NCI-H345 treated with DMSO at 0.1 percent for 48 hours (cell line): ENCODE data around the gene PDE7B.

Experiments
- DNase-seq: peaks from one replicate; lab custom pipeline; 2025; ENCODE audit not compliant: unreplicated experiment; lab: John Stamatoyannopoulos, UW

Gene PDE7B

DNA sequence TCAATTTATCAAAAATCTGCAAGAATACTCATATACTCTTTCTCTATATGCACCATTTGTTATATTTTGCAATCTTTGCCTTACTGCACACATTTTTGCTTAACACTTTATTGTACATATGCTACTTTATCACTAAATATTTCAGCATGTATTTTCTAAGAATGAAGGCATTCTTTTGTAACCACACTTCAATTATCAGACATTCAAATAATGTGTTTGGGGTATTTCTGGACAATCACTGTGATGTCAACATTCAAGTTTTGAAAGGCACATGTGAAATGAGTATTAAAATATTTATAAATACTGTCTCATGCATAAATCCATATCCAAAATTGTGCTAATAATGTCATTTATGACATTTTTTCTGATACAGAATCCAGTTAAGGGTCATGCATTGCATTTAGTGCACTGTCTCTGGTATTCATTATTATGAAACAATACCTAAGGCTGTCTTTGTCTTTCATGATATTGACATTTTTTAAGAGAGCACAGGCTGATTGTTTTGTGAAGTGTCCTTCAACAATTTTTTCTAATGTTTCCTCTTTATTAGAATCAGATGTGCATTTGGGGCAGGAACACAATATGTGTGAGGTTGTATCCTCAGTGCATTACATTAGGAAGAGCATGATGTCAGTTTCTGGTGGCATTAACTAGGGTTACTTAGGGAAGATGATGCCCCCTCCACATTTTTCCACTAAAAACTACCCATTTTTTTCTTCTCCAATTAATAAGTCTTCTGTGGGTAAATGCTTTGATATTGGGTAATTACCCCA is 292.9 kb downstream of the PDE7B start:
- DNase-seq: no peak

DNA sequence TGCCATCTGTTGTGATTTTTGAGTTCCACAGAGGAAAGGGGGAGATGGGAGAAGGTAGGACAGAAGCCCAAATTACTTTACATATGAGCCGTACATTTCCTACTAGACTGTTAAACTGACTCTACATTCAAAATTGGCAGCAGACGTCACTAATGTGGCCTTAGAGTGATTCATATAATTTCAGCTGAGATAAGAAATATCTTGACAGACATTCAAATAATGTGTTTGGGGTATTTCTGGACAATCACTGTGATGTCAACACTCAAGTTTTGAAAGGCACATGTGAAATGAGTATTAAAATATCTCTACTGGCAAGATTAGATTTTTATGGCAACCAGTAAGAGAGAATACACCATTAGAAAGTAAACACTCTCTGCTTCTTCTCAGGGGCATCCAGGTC is 294.6 kb downstream of the PDE7B start:
- no peak for DNase-seq

DNA sequence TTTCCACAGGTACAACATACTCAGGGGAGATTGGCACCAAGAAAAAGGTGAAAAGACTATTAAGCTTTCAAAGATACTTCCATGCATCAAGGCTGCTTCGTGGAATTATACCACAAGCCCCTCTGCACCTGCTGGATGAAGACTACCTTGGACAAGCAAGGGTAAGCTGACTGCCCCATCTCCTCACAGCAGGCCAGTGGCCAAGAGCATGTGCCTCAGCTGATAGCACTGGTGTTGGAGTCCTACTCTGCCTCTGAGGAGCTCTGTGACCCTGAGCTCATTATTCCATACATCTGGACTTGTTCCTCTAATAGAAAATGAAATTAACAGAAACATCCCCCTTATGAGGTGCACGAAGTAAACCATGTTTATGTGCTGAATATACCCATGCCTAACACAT is 295.8 kb downstream of the PDE7B start:
- DNase-seq: no peak

DNA sequence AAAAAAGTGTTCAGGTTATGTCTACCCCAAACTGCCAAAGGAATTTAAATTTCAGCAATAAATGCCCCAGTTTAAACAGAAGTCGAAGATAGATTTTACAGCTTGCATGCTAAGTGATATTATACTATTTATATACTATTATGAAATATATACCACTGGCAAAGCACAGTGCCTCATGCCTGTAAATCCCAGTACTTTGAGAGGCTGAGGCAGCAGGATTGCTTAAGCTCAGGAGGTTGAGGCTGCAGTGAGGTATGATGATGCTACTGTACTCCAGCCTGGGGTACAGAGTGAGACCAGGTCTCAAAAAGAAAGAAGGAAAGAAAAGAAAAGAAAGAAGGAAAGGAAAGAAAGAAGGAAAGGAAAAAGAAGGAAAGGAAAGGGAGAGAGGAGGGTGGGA is 296.6 kb downstream of the PDE7B start:
- DNase-seq: no peak

DNA sequence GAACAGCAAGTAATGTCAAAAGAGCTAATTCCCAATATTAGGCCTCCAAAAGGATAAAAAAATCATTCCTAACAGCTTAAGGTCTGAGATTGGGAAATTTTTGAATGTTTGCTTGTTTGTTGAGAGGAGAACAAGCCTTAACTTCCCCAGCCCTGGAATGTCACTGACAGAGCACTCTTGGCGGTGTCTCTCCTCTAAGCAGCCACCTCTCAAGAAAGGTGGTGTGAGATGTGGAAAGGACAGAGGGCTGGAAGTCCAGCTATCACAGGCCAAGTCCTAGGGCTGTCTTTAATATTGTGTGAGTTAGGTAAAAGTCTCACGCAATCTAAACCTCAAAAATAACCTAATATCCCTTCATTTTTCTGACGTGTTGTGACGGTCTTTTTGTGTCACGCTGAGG is 297.0 kb downstream of the PDE7B start:
- no peak for DNase-seq

DNA sequence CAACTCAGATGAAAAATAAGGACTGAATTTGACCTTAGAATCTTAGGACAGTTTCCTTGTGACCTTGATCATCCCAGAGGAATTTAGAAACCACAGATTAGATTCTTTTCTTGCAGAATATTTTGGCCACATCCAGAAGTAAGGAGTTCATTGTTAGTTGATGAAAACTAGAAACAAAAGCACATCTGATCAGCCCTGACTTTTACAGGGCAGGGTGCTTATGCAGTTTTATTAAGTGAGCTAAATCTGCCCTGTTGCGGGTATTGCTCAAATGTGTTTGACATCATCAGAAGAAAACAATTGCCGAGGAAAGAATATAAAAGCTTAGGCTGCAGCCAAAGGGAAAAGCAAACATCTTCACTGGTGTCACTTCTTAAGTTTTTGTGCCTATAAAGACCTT is 297.8 kb downstream of the PDE7B start:
- no peak for DNase-seq

DNA sequence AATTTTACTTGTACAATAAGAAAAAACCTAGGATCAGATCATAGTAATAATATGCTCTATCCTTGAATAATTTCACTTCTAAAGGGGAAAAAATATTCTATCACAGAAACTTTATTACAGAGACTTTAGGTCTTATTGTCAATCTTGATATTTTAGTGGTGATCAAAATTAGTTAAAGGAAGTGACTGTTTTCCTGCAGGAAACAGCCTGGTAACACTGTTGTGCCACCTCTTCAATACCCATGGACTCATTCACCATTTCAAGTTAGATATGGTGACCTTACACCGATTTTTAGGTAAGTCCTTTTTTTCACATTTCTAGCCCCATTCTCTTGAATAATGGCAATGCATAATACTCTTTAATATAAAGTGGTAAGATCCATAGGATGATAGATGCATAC is 299.5 kb downstream of the PDE7B start:
- DNase-seq: no peak

DNA sequence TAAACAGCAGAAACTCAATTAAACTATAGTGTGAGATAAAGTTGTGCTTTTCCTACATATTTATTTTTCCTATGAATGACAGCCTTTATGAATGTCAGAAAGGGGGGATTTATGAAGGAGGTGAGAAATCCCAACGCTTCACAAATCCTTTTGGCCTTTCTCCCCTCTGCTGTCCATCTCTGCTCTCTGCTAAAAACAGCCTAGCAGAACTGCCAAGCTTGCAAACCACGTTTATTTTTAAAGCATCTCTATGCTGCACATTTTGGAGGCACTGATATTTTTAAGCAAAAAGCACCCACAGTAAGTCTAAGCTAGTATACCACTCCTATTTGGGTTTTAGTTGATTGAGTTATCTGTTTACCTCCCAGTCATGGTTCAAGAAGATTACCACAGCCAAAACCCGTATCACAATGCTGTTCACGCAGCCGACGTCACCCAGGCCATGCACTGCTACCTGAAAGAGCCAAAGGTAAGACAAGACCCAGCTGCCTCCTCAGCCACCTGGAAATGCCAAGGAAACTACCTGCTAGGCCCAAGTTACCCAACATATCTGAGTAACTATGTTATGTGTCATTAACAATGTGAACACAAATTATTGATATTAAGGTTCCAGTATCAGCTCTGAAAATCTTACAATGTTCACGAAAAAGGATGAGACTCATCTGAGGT is 302.3 kb downstream of the PDE7B start:
- no peak for DNase-seq

DNA sequence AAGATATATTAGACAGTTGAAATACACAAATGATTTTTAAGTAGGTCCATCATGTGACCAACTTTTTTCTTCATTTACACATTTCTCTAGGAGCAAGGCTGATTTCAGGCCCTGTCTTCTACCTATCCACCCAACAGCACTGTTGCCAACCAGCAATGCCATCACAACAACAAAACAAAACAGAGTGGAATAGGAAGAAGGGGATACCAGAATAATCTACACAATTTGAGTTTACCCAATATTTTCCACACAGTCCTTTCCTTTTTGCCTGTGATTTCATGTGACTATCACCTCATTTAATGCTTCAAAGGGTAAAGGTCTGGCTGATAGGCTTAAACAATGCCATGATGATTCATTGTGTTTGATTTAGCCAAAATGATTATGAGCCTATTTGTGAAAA is 303.7 kb downstream of the PDE7B start:
- DNase-seq: no peak

DNA sequence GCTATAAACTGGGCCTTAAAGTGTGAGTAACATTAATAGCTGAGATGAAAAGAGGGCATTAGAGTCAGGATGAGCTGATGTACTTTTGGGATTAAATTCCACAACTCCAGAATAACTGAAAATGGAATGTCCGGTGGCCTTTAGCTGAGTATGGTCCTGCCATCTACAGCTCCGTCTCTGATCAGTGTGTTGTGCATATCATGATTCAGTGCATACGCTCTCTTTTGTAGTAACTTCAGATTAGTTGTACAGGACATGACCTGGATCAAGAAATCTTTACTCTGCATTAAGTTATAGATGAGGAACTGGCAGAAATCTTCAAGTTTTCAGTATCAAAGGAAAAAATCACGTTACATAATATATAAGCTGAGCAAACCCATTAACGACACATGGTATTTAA is 306.2 kb downstream of the PDE7B start:
- DNase-seq: no peak

DNA sequence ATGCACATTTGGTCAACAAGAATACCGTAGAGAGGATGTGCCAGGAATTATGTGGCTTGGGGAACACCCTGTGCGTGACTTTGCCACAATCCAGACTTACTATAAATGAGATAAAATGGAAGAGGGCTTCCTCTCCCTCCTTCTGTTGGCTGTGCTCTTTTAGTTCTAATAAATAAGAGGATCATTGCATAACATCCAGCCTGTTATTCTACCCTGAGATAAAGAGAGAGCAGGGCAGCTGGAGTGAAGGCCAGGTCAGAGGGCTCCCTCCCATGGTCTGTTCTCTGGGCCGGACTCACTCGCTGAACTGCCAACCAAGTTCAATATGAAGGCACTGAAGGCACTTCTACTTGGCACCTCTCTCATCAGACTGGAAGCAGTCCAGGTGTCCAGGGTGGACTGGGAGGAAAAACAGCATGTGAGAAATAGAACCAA is 306.9 kb downstream of the PDE7B start:
- no peak for DNase-seq

DNA sequence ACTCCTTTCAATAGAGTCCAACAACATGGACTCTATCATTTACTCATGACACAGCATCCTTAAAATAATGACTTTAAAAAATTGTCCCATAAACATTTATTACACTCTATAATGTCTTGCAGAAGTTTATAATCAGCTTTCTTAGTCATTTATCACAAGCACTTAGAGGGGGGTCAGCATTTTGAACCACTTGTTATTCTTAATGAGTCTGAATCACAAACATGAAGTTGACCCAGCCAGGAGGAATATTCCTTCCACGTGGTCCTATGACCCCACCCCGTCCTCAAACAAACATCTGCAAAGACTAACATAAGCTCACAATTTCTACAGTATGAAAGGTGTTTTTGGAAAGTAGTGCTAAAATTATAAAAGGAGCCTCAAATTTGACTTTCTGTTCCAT is 307.5 kb downstream of the PDE7B start:
- DNase-seq: no peak

DNA sequence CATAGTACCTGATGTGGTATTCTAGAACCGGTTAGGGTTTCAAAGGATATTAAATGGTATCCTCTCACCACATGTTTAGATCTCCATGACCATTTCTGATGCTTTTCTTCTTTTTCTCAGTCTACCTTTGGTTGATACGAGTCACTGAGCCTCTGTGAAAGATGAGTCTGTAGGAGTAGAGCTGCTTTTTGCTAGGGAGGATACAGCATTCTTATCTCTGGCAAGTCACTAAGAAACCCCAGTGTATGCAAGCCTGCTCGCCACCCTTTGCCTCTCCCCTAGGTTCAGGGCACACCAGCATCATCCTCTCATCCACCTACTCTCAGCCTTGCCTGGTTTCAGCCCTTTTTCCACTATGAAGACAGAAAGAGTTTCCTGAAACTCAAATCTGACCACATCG is 308.7 kb downstream of the PDE7B start:
- no peak for DNase-seq

DNA sequence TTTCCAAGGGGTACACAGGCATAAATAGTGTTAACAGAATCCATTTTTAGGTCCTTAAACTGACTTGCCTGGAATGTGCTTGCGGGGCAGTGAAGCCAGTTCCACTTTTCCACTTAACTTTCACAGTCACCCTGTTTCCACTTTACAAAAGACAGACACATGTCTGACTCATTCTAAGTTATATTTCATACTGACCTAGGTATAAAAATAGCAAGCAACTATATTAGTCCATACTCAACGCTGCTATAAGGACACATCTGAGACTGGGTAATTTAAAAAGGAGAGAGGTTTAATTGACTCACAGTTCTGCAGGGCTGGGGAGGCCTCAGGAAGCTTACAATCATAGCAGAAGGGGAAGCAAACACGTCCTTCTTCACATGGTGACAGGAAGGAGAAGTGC is 310.4 kb downstream of the PDE7B start:
- DNase-seq: no peak

DNA sequence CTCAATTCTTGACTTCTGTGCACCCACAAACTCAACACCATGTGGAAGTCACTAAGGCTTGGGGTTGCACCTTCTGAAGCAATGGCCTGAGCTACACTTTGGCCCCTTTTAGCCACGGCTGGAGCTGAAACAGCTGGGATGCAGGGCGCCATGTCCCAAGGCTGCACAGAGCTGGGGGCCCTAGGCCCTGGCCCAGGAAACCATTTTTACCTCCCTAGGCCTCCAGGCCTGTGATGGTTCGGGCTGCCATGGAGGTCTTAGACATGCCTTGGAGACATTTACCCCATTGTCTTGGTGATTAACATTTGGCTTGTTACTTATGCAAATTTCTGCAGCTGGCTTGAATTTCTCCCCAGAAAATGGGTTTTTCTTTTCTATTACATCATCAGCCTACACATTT is 311.8 kb downstream of the PDE7B start:
- no peak for DNase-seq

DNA sequence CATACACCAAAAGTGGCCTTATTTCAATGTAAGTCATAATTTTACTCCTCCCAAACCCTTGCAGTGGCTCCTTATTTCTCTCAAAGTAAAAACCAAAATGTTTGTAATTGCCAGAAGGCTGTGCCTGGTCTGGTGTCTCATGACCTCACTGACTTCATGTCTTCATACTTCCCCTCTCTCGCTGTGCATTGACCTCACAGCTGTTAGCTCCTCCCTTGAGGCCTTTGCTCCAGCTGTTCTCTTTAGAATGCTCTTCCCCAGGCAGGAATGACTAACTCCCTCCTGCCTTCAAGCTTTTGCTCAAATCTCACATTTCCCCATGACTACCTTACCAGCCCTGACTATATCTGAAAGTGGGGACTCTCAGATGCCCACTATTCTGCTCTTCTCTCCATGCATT is 315.3 kb downstream of the PDE7B start:
- no peak for DNase-seq

DNA sequence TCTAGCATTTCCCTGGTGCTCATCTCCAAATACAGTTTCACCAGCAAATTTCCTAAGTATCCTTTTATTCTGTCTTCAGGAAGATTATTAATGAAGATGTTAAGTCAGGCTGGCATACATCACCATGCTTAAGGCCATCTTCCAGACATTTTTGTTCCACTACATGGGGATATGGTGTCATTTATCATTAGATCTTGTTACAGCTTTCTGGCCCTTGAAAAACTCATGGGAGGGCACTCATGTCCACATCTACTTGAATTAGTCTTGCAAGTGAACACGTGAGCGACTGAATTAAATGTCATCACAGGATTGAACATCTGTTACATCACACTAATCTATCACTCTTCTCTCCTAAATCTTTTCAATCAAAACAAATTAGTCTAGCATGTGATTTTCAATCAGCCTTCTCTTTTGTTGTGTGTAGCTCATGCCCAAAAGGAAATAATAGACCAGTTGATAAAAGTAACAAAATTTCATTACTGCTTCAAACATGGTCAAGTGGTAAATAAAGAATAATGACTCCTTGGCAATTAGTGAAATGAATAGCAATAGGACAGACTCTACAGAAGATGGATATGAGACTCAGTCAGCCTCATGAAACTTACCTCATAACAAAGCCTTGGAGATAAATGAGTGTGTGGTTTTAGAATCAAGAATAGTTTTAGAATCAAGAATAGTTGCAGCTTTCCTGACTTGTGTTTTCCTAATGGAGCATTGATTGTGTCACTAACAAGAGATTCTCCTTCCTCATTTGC is 318.1 kb downstream of the PDE7B start:
- DNase-seq: no peak

DNA sequence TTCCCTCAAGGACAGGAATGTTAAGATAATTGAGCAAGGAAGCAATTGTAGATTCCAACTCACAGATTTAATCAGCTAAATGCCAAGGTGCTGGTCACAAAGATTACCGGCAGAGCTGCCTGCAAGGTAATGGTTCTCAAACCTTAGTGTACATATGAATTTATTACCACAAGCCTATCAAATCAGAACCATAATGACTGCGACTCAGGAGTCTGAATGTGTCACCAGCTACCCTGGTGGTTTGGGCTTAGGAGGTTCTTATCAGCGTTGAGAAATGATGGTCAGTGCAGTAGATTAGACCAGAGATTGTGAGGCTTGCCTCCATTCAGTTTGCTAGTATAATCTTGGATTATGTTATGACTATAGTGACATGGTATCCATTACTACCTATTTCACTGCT is 319.7 kb downstream of the PDE7B start:
- no peak for DNase-seq

DNA sequence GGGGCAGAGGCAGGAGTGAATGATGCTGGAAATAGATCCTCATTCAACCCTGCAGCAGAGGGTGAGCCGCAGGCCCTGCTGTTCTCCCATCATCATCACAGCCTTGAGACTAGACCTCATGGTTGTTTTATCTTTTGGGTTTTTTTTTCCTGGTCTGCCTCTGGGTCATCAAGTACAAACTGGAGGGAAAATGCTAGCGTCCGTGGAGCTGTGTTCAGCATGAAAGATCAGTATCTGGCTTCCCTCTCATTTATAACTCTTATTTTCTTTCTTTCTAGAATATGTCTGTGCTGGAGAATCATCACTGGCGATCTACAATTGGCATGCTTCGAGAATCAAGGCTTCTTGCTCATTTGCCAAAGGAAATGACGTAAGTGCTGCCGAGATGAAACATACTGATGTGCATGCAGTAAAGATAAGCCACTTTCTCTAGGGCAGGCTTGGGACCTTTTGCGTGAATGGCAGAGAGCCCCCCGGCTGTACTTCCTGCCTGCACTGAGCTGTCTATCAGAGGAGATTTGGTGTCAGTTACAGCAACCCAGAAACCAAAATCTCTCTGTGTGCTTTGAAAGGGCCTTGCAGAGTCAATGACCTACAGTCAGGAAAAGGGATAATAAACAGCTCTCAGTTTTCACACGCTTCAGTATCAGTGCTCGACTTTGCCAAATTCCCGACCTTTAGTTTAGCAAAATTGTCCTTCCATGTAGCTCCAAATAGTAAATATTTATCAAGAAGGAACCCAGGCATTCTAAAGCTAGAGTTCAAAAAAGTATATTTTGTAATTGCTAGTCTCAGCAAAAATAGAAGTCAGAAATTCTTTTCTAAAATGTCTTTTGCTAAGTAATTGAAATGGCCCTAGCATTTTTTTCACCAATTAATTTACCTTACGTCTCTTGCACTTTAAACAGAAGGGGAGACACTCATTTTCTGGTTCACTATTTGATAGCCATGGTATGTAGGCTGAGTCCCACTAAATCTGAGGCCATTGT is 322.3 kb downstream of the PDE7B start:
- DNase-seq: no peak

DNA sequence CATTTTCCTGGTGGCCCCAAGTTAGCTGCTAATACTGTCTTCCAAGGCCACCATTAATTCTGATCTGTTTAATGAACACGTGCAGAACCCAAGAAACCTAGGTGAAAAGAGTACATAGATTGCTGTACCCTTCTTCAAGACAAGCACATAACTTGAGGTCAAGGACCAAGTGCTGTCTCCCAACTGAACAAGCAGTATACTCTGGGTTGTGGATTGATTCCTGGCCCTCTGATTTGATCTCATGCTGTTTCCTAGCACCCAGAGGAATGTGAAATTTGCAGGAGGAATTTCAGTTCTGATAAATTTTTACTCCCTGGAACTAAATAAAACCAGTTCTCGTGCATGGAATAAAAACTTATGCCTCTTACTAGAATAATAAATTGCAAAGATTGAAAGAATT is 323.0 kb downstream of the PDE7B start:
- DNase-seq: no peak

DNA sequence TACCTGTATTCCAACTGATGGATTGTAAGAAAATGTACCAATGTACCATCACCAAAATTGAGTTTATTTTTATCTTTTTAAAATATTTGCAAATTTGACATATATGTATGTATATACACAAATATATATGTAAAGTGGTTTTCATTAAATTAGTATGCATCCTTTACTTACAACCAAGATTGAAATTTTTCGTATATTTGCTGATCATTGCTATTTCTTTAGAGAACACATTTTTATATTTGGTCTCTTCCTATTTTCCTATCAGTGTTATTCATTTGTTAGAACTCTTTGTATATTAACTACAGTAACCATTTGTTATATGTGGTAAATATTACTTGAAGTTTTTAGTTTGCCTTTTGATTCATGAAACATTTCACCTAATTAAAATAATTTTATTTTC is 324.4 kb downstream of the PDE7B start:
- DNase-seq: no peak
